ENCODE results near the gene DNAJB1. TPM values are rescaled to one million over a fixed set of nuclear protein-coding genes. Genes with fewer than 3 reads are reported as not detected.

Gene DNAJB1
- total RNA-seq, 1 donor from 2014 or later = 83.3 TPM

DNA sequence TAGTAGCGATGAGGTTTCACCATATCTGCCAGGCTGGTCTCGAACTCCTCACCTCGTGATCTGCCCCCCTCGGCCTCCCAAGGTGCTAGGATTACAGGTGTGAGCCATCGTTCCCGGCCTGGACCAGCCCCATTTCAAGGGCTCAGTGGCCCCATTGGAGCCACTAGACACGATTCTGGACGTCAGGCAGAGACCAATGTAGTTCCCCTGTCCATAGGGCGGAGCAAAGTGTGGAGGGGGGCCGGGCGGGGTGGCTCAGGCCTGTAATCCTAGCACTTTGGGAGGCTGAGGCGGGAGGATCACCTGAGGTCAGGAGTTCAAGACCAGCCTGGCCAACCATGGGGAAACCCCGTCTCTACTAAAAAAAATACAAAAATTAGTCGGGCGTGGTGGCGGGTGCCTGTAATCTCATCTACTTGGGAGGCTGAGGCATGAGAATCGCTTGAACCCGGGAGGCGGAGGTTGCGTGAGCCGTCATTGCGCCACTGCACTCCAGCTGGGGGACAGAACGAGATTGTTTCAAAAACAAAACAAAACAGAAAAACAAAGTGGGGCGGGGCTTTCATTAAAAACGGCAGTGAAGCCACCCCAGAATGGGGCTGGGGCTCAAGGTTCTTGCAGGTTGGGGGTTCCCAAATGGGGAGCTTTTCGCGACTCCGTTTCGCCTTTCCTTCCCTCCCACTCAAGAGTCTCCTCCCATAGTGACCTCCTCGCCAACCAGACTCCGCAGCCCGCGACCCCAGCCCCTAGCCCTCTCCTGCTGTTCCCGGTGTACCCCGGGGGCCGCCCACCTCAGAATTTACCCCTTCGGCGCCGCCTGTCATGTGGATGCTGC lies 10.4 kb upstream of the DNAJB1 start:
- no peak for DNase-seq (ENCODE audit: low read depth)
- H3K4me3 ChIP-seq (ENCODE audit: low read depth, low read length) = peak overlapping the region; percentile 72
- TF ChIP-seq, protein P1, sequence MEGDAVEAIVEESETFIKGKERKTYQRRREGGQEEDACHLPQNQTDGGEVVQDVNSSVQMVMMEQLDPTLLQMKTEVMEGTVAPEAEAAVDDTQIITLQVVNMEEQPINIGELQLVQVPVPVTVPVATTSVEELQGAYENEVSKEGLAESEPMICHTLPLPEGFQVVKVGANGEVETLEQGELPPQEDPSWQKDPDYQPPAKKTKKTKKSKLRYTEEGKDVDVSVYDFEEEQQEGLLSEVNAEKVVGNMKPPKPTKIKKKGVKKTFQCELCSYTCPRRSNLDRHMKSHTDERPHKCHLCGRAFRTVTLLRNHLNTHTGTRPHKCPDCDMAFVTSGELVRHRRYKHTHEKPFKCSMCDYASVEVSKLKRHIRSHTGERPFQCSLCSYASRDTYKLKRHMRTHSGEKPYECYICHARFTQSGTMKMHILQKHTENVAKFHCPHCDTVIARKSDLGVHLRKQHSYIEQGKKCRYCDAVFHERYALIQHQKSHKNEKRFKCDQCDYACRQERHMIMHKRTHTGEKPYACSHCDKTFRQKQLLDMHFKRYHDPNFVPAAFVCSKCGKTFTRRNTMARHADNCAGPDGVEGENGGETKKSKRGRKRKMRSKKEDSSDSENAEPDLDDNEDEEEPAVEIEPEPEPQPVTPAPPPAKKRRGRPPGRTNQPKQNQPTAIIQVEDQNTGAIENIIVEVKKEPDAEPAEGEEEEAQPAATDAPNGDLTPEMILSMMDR (conservative IDR thresholded peaks at IDR 0.05; ENCODE audit: low read depth, low read length) = no peak

GRCh38 chr19:14526423-14526822 lies 8.2 kb upstream of the DNAJB1 start:
- DNase-seq (ENCODE audit: low read depth) = no peak
- no peak overlapping the region for H3K4me3 ChIP-seq (ENCODE audit: low read depth, low read length)
- TF ChIP-seq, protein P1 (conservative IDR thresholded peaks at IDR 0.05; ENCODE audit: low read depth, low read length) = no peak

- TF ChIP-seq, protein P1 (conservative IDR thresholded peaks at IDR 0.05; ENCODE audit: low read depth, low read length) = no peak
- no peak for DNase-seq (ENCODE audit: low read depth)
- H3K4me3 ChIP-seq (ENCODE audit: low read depth, low read length) = no peak overlapping the region
Measured at GRCh38 chr19:14525729-14526128, 7.5 kb upstream of the DNAJB1 start.

GRCh38 chr19:14520543-14520942 lies 2.3 kb upstream of the DNAJB1 start:
- no peak for DNase-seq (ENCODE audit: low read depth)
- no peak overlapping the region for H3K4me3 ChIP-seq (ENCODE audit: low read depth, low read length)
- TF ChIP-seq, protein P1 (conservative IDR thresholded peaks at IDR 0.05; ENCODE audit: low read depth, low read length) = no peak

GRCh38 chr19:14519860-14520407 lies 1.7 kb upstream of the DNAJB1 start:
- H3K4me3 ChIP-seq (ENCODE audit: low read depth, low read length) = no peak overlapping the region
- TF ChIP-seq, protein P1 (conservative IDR thresholded peaks at IDR 0.05; ENCODE audit: low read depth, low read length) = no peak

DNA sequence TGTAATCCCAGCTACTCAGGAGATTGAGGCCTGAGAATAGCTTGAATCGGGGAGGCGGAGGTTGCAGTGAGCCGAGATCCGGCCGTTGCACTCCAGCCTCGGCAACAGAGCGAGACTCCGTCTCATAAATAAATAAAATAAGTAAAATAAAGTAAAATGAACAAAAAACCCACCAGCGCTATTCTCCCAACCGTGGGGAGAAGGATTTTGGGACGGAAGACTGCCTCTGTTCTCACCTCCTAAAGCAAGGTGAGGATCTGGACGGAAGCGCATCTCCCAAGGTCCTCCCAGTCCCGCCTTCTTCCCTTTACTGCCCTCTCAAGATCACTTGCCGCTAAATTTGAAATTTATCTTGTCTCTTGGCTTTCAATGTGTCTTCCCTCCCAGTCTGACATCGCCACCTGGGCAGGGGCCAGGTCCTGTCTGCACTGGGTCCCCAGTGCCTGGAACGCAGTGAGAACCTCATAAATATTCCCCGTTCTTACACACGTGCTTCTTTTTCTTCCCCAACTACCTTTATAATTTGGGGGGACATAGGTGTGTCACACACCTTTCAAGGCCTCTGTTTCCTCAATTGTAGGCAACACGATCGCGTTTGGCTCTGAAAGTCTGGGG lies 1.2 kb upstream of the DNAJB1 start:
- no peak overlapping the region for H3K4me3 ChIP-seq (ENCODE audit: low read depth, low read length)
- DNase-seq (ENCODE audit: low read depth) = no peak
- TF ChIP-seq, protein P1 (conservative IDR thresholded peaks at IDR 0.05; ENCODE audit: low read depth, low read length) = no peak

More at GRCh38 chr19:14519860-14520407, 1.7 kb upstream of the DNAJB1 start:
- peak; percentile 93 for DNase-seq (ENCODE audit: low read depth)
